GOT3 (cell line): Measurements from ENCODE around the gene PLEKHO2.

Experiments
- DNase-seq: peaks from one replicate; lab custom pipeline; 2025; ENCODE audit warnings: mixed read lengths; lab: John Stamatoyannopoulos, UW

Gene PLEKHO2

DNA sequence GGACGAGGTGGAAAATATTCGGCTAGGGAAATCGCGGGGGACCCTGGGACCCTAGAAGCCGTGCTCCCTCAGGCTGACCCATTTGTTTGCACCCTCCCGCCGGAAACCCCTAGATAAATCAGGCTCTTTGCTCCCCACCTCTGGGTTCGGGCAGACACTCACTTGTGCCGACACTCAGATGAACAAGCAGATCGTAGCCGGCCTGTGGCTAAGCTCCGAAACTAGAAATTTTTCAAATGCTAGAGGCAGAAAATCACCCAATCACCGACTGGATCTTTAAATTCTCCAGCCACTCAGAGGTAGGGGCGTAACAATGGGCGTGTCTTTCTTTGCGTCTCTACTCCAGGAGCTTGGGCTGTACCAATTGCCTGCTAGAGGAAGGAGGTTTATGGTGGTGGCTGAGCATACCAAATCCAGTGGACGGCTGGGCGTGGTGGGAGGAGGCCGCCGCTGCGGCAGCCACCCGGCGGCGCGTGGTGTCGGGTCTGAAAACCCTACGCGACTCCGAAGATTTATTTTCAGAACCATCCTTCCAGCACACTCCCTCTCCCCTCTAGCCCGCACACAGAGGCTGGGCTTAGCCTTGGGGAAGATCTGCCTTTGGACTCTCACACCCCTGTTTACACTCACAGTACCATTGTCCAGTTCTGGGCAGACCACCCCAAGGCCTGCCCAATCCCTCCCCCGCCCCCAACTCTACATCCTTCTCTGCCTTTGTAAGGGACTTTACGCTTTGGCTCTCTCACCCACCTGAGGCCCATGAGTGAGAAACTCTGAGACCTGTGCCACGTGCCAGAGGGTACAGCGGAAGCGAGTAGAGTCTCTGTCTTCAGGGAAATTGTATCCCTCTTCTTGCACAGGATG, 16.1 kb upstream of the PLEKHO2 start, which contains the start of gene PIF1:
Gene PIF1, minus strand, starts transcription at position 217 of the 864 bp plus-strand sequence. CDS start 1,312 bp downstream, outside the sequence.
- DNase-seq: peak; percentile 69

DNA sequence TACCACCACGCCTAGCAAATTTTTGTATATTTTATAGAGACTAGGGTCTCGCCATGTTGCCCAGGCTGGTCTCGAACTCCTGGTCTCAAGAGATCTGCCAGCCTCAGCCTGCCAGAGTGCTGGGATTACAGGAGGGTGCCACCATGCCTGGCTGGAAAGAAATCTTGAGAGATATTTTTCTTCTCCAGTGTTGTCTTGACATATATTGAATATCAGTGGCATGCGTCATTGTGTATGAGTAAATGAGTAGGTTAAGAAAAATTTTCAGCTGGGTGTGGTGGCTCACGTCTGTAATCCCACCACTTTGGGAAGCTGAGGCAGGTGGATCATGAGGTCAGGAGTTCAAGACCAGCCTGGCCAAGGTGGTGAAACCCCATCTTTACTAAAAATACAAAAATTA, 12.7 kb upstream of the PLEKHO2 start:
- no peak for DNase-seq

DNA sequence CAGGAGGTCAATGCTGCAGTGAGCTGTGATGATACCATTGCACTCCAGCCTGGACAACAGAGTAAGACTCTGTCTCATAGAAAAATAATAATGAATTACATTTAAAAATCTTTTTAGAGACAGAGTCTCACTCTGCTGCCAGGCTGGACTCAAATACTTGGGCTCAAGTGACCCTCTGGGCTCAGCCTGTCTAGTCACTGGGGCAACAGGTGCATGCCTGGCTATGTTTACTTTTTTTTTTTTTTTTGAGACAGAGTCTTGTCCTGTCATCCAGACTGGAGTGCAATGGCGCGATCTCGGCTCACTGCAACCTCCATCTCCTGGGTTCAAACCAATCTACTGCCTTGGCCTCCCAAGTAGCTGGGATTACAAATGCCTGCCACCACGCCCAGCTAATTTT, 8.0 kb upstream of the PLEKHO2 start:
- DNase-seq: no peak

DNA sequence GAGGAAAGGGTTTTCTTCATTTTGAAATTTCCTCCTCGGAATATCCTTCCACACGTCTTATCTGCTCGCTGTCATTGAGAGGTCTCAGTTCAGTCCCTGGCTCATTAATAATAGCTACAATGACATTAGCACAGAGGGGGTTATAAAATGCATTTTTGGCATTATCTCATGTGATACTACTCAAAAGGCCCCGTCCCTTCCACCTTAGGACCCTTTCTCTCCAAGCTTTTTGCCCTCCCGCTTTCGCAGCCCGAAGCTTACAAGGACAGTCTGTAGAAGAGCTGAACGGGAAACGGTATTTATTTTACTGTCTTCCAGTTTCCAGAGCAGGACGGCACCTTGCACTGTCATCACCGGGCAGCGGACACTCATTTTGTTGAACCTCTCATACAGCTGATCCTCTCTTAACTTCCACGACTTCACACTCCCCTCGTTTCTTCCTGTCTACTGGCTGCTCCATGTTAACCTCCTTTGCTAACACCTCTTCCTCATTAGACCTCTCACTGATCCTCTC, 5.6 kb upstream of the PLEKHO2 start:
- DNase-seq: no peak

DNA sequence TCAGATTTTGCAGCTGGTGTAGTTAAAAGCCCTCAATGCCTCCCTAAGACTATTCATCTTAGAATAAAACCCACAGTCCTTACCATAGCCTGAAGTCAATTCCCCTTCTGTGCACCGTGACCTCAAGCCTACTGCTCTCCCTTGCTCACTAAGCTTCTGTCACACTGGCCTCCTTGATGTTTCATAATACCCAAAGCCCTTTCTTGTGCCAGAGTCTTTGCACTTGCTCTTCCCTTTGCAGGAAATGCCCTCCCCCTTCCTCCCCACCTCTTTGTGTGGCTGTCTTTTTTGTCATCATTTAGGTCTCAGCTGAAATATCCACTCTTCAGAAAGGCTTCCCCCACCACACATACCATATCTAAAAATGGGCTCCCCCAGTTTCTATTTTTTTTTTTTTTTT, 4.2 kb upstream of the PLEKHO2 start:
- no peak for DNase-seq

DNA sequence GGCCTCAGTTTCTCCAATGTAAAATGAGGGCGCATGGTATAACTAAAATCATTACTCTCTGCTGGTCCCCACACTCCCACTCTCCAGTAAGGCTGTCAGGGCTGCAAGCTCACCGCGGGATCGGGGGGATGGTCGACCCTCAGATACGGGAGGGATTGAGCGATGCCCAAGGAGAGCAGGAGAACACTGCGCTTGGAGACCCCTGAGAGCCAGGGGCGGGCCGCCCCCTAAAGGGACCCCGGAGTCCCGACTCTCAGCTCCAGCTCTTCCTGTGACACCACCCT, 713 bp upstream of the PLEKHO2 start:
- no peak for DNase-seq

DNA sequence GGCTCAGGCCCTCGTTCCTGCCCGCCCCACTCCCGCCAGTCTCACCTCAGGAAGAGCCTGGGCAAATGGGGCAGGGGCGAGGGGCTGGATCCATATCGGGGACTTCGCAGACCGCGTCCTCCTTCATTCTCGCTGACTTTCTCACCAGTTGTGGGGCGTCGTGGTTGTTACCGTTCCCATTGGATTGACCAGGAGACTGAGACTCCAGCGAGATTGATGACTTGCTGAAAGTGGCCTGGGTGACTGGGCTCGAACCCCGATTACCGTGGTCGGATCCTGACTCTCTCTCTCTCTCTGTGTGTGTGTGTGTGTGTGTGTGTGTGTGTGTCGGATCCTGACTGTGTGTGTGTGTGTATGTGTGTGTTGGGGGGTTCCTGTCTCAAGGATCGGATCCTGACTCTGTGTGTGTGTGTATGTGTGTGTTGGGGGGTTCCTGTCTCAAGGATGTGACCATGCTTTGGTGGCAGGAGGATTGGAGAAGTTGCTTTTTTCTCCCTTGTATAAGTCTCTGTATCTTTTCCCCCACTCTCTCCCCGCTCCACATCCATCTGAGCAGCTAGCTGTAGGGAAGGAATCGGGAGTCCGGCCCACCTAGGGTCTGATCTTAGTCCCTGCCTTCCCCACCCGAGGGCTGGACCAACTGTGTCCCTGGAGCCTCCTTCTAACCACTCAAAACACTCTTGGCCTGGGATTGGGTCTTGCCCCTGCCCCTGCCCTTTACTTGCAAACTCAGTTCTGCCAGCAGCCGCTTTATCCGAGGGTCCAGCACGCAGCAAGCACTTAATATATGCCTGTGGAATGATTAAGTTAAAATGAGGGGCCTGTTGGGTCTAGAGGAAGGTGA, 603 bp downstream of the PLEKHO2 start:
- no peak for DNase-seq

DNA sequence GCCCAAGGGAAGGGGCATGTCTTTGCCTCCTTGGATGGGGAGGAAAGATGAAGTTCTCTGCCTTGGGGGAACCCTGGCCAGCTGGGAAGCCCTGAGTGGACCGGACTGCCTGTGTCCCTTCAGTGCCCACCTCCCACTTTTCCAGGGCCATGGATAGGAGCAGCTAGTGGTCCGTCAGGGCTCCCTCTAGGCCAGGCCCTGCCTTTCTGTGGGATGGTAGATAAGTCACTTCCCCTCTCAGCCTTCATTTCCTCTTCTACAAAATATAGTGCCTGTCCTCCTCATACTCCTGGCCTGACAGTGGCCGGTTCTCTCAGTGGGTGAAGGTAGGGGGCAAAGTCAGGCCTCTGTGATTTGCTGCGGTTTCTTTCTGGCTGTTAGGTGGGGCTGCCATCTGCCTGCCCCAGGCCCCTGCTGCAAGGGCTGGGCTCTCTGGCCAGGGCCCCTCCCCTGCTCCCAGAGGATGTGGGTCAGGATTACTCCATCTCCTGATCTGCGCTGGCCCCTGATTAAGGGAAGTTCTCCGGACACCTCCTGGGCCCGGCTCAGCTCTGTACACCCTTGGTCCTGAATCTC, 1.4 kb downstream of the PLEKHO2 start:
- no peak for DNase-seq

DNA sequence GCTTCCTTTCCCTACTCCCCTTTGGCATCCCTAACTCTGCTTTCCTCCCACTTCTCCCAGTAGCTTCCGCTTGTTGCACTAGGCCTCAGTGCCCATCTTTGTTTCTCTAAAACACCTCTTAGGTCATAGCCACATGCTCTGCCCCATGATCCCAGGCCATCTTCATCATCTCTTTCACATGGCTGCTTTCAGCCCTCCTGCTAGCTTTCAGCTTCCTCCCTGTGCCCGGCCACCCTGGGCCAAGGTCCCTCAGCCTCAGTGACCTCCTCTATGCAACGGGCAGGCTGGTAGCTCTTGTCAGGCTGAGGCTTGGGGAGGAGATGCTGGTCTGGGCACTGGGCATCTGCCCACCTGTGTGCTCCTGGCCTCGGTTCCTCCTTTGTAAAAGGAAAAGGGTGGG, 2.3 kb downstream of the PLEKHO2 start:
- no peak for DNase-seq

DNA sequence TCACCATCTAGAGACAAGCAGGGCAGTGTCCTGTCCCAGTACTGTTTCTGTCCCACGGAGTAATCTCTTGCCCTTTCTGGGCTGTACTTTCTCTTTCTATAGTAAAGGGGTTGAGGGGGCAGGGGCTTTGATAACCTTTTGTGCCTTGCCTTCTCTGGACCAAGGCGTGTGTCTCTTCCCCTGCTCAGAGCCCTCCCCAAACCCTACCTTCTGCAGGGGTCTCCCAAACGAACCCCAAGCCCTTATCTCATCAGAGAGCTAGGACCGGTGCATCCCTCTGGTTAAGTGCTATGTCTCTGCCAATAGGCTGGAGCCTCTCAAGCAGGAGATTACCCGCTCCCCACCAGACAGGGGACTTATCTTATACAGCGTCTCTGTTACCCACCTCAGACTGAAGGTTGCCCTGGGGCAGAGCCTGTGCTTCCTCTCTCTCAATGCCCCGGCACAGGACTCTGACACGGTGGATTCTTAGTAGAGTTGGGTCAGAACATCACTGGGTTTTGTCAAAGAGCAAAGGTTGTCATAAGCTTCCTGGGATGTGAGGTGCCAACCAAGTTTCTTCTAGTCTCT, 2.9 kb downstream of the PLEKHO2 start:
- no peak for DNase-seq

DNA sequence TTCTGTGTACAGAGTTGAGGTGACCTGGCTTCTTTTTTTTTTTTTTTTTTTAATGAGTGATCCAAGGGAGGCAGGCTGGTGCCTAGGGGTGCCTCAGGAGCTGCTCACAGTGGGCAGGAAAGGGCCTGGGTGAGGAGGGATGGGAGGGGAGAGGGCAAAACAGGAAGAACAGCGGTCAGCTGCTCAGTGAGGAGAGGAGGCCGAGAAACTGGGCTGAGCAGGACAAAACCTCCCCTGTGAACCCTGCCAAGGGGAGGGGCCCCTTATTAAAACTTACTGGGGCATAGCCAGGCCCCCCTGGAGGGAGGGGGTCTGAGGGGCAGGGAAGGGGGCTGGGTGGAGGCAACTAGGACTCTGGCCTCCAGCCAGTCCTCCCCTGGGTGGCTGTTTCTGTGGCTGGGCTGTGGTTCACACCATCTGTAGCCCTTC, 3.5 kb downstream of the PLEKHO2 start:
- no peak for DNase-seq

DNA sequence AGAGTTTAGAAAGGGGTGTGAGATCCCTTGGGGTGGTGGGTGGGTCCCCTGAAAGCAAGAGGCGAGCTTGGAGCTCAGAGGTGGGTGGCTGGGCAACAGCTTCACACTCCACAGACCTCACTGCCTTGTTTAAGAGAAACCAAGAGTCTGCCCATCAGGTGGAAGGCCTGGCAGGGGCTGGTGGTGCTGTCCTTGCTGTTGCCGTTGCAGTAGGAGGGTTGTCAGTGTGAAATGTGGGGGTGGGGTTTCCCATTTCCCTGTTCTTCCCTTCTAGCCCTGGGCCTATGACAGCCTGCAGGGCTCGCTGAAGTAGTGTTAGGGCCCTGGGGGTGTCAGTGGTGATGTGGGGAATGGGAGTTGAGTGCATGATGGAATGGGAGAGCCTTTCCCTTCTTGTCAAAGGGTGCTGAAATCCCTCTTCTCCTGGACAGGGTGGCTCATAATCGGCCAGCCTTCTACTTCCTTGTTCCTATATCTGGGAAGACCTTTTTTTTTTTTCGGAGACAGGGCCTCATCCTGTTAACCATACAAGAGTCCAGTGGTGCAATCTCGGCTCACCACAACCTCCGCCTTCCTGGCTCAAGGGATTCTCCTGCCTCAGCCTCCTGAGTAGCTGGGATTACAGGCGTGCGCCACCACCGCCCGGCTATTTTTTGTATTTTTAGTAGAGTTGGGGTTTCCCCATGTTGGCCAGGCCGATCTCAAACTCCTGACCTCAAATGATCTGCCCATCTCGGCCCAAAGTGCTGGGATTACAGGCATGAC, 4.3 kb downstream of the PLEKHO2 start:
- DNase-seq: no peak

DNA sequence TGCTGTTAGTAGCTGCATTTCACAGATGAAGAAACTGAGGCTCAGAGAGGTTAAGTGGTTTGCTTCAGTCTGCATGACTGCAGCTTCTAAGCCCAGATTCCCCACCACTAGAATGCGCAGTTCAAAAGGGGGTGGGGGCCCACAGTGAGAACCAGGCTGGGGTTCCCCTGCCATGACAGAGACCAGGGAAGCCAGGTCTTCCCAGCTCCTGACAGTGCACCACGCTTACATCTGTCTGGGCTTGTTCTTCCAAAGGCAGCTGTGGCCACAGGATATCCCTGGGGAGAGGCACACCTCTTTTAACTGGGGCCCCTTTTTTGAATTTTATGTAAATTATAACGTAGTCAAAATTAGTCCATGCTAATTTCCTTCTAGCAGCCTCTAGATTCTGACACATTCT, 5.3 kb downstream of the PLEKHO2 start:
- DNase-seq: no peak

DNA sequence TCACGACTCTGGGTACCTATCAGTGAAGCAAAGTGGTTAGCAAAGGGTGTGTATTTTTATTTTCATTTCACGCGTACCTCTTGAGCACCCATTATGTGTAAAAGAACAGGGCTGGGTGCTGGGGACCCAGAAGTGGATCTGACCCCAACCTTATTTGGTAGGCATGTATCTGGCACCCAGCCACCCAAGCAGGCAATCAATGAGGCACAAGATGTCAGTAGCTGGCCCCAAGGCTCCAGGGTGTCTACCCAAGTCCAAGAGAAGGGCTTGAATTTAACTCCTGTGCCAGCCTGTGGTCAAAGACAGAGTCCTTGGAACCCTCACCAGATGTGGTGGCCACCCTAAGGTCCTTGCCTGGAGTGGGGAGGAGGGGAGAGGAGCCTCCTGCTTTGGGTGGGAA, 5.7 kb downstream of the PLEKHO2 start:
- no peak for DNase-seq

DNA sequence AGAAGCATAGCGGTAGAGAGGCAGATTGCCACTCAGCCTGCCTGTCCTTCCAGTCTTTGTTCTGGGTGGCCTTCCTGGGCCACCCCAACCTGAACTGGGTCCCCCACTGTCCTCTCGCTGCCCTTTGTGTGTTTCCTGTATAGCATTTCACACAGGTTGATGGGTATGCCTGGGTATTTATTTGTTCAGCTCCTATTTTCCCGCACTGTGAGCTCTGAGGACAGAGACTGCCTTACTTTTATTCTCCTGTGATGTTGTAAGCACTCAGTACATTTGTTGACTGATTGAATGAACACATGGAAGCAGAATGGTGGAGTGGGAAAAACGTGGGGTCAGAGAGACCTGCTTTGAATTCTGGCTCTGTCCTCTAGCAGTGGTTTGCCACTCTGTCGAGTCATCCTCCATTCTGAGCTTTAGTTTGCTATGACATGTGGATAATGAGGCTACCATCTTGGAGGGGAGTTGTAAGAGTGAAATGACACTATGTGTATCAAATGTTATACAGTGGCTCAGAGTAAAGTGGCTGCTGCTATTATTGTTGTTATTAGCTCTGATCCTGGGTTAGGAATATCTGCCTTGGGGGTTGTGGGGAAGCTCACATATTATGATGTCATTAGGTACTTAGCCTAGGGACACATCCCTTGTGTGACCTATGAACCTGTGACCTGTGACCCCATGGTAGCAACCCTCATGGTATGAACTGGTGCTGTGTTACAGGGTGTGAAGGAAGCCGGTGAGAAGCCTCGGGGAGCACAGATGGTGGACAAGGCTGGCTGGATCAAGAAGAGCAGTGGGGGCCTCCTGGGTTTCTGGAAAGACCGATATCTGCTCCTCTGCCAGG, 6.4 kb downstream of the PLEKHO2 start:
- DNase-seq: no peak

DNA sequence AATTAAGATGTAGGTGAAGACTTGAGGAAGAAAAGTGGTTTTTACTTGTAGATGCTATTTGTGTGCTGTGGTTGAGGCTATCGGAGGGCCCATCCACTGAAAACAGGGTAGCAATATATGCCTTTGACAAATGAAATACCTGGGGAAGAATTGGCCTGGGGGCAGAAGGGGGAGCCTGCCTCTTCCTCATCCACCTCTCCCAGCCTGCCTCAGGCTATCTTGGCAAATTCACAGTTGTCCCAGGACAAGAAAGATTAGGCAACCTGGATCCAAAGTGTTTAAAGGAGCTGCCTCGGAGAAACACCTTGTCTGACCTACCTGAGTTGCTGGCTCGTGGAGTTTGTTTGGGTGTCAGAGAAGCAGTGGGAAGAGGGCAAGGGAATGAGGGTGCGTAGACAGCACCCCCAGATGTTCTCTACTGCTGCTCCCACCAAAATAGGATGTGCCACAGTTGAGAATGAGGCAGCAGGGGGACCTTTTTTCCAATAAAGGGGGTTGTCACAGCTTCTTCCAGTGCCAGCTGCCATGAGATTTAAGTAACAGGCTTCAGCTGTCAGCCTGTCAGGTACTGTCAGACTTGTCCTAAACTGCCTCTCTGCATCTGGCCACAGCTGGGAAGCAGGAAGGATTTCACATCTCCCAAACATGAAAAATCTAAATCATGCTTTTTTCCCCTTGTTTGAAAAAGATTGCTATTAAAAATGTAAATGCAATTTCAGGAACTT, 9.2 kb downstream of the PLEKHO2 start:
- DNase-seq: no peak

DNA sequence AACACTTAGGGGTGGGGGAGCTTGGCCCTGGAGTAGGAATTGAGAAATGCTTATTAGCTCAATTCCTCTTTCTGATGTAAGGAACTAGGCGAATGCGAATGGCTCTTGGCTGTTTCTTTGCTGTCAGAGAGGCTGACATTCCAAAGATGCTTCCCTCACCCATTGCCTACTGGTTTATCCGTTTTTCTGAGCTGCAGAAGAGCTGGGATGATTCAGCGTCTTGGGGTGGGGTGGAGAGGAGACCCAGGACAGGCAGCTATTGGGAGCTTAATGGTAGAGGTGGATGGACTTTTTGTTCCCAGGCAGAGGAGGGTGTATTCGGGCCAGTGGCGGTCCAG, 9.8 kb downstream of the PLEKHO2 start:
- no peak for DNase-seq

DNA sequence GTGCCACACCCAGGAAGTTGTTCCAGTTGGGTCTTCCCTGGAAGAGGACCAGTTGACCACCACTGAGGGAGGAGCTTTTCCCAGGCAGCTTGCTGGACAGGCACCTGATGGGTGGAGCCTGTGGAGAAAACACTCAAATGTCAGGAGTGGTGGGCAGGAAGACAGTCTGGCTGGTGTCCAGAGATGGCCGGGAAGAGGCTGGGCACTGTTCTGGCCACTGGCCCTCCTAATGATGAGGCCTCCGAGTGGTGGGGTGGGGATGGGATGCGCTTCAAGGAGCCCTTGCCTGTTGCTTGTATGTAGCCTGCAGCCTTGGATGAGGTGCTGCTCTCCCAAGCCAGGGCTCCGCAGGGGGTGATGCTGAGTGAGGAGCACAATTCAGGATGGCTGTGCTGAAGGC, 12.3 kb downstream of the PLEKHO2 start:
- no peak for DNase-seq

DNA sequence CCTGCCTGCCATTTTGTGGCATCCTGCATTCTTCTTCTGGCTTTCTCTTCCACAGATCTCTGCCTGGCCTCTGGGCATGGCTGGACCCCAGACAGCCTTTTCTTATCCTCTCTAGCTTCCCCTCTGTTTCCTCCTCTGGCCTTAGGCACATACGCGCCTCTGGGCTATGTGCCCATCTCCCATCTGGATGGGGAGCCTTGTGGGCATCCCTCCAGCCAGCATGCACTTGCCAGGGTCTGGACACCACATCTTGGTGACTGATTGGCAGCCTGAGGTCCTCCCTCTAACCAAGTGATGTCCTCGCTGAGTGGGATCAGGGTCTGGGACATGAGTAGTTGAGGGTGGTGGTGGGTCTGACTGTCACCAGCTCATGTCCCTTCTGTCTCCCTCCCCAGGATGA, 12.8 kb downstream of the PLEKHO2 start:
- no peak for DNase-seq
